Measurements from ENCODE around the gene ACKR1. TPM values are rescaled to one million over a fixed set of nuclear protein-coding genes. Genes with fewer than 3 reads are reported as not detected.

ACKR1 gene
- polyA plus RNA-seq, 1 donor (not counting 4 experiments of a cell fraction or from before 2014, with no cell fraction given), result not detected

GRCh38 chr1:159171688-159172501 is 32.8 kb upstream of the ACKR1 start:
- dilution Hi-C loops (cut with MboI; ENCODE audit: extremely low pct_ligation_motif_present, low sequenced_read_pairs), result no loop called here
- Histone ChIP-seq H3K9ac (ENCODE audit: control insufficient read depth, extremely low read depth, insufficient read depth, low read length) (no peak overlapping the region), H3K36me3 (ENCODE audit: control insufficient read depth in 2 of 2, extremely low read depth in 1 of 2, insufficient read depth in 2 of 2, low read length in 2 of 2) (no peaks in the 10 kb centered on the region), H3K79me2 (ENCODE audit: control insufficient read depth, insufficient read depth, low read length) (no peaks in the 10 kb centered on the region), H3K4me3 (ENCODE audit: control insufficient read depth in 2 of 3, extremely low read depth in 1 of 3, insufficient read depth in 2 of 3, low read depth in 1 of 3, low read length in 3 of 3) (no peak overlapping the region), H3K27ac (ENCODE audit: control insufficient read depth, insufficient read depth, low read length) (no peak overlapping the region), H4K20me1 (ENCODE audit: control insufficient read depth, extremely low read depth, insufficient read depth, low read length) (no peaks in the 10 kb centered on the region), H2AFZ (ENCODE audit: control insufficient read depth, low read length) (no peak overlapping the region), H3K4me1 (ENCODE audit: control insufficient read depth, extremely low read depth, insufficient read depth, low read length) (no peaks in the 10 kb centered on the region), H3K4me2 (ENCODE audit: control insufficient read depth, extremely low read depth, insufficient read depth, low read depth, low read length) (no peak overlapping the region), H3K9me3 (ENCODE audit: control insufficient read depth, low read depth, low read length) (no peaks in the 10 kb centered on the region), H3K9me1 (ENCODE audit: control insufficient read depth, extremely low read depth, insufficient read depth, low read length) (no peaks in the 10 kb centered on the region), H3K27me3 (ENCODE audit: control insufficient read depth, extremely low read depth, insufficient read depth, low read length) (peaks cover 51% of the 10 kb centered on the region)
- TF ChIP-seq CTCF (optimal IDR thresholded peaks at IDR 0.05 in 1 of 3, IDR thresholded peaks at IDR 0.05 in 1 of 3, conservative IDR thresholded peaks at IDR 0.05 in 1 of 3; ENCODE audit: extremely low read depth in 1 of 3, insufficient read depth in 2 of 3, low read length in 3 of 3) (no peak), EZH2 (IDR thresholded peaks at IDR 0.05; ENCODE audit: low read length) (peak; percentile 99)
- no peak for DNase-seq (ENCODE audit: low read depth, low spot score)
- FAIRE-seq, result no peak

GRCh38 chr1:159172614-159173291 is 31.9 kb upstream of the ACKR1 start:
- H3K4me1 ChIP-seq (ENCODE audit: control insufficient read depth, extremely low read depth, insufficient read depth, low read length), result no peaks in the 10 kb centered on the region
- no peaks in the 10 kb centered on the region for H3K9me3 ChIP-seq (ENCODE audit: control insufficient read depth, low read depth, low read length)
- no peaks in the 10 kb centered on the region for H3K36me3 ChIP-seq (ENCODE audit: control insufficient read depth in 2 of 2, extremely low read depth in 1 of 2, insufficient read depth in 2 of 2, low read length in 2 of 2)
- H3K79me2 ChIP-seq (ENCODE audit: control insufficient read depth, insufficient read depth, low read length), result no peaks in the 10 kb centered on the region
- no peak overlapping the region for H3K9ac ChIP-seq (ENCODE audit: control insufficient read depth, extremely low read depth, insufficient read depth, low read length)
- H2AFZ ChIP-seq (ENCODE audit: control insufficient read depth, low read length), result no peak overlapping the region
- H3K4me2 ChIP-seq (ENCODE audit: control insufficient read depth, extremely low read depth, insufficient read depth, low read depth, low read length), result no peak overlapping the region
- H4K20me1 ChIP-seq (ENCODE audit: control insufficient read depth, extremely low read depth, insufficient read depth, low read length), result no peaks in the 10 kb centered on the region
- DNase-seq (ENCODE audit: low read depth, low spot score) (no peak), FAIRE-seq (no peak)
- H3K9me1 ChIP-seq (ENCODE audit: control insufficient read depth, extremely low read depth, insufficient read depth, low read length), result no peaks in the 10 kb centered on the region
- dilution Hi-C loops (cut with MboI; ENCODE audit: extremely low pct_ligation_motif_present, low sequenced_read_pairs), result no loop called here
- H3K27me3 ChIP-seq (ENCODE audit: control insufficient read depth, extremely low read depth, insufficient read depth, low read length), result peaks cover 51% of the 10 kb centered on the region
- no peak overlapping the region for H3K4me3 ChIP-seq (ENCODE audit: control insufficient read depth in 2 of 3, extremely low read depth in 1 of 3, insufficient read depth in 2 of 3, low read depth in 1 of 3, low read length in 3 of 3)
- no peak for TF ChIP-seq EZH2 (IDR thresholded peaks at IDR 0.05; ENCODE audit: low read length)
- no peak for TF ChIP-seq CTCF (optimal IDR thresholded peaks at IDR 0.05 in 1 of 3, IDR thresholded peaks at IDR 0.05 in 1 of 3, conservative IDR thresholded peaks at IDR 0.05 in 1 of 3; ENCODE audit: extremely low read depth in 1 of 3, insufficient read depth in 2 of 3, low read length in 3 of 3)
- no peak overlapping the region for H3K27ac ChIP-seq (ENCODE audit: control insufficient read depth, insufficient read depth, low read length)

Measured in keratinocyte (primary cell).